Astrocyte (in vitro differentiated cells and primary cell): ENCODE data around the gene ZBTB18.

Experiments
- EZH2 ChIP-seq: IDR thresholded peaks from 2 replicates; pipeline ENCODE4 v1.6.1; 2012; ENCODE audit warnings: mild to moderate bottlenecking, low read length, inconsistent platforms; ENCODE audit not compliant: insufficient read depth
- TF ChIP-seq, protein P1 (sequence below): IDR thresholded peaks from 2 replicates; pipeline ENCODE4 v1.5.1; 2011; ENCODE audit warnings: low read depth, mild to moderate bottlenecking, inconsistent platforms, low read length, moderate library complexity; ENCODE audit not compliant: insufficient read depth

DNA sequence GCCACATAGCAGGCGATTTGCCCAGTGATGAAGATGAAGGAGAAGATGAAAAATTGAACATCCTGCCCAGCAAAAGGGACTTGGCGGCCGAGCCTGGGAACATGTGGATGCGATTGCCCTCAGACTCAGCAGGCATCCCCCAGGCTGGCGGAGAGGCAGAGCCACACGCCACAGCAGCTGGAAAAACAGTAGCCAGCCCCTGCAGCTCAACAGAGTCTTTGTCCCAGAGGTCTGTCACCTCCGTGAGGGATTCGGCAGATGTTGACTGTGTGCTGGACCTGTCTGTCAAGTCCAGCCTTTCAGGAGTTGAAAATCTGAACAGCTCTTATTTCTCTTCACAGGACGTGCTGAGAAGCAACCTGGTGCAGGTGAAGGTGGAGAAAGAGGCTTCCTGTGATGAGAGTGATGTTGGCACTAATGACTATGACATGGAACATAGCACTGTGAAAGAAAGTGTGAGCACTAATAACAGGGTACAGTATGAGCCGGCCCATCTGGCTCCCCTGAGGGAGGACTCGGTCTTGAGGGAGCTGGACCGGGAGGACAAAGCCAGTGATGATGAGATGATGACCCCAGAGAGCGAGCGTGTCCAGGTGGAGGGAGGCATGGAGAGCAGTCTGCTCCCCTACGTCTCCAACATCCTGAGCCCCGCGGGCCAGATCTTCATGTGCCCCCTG, 3.3 kb downstream of the ZBTB18 start:
- TF ChIP-seq, protein P1, sequence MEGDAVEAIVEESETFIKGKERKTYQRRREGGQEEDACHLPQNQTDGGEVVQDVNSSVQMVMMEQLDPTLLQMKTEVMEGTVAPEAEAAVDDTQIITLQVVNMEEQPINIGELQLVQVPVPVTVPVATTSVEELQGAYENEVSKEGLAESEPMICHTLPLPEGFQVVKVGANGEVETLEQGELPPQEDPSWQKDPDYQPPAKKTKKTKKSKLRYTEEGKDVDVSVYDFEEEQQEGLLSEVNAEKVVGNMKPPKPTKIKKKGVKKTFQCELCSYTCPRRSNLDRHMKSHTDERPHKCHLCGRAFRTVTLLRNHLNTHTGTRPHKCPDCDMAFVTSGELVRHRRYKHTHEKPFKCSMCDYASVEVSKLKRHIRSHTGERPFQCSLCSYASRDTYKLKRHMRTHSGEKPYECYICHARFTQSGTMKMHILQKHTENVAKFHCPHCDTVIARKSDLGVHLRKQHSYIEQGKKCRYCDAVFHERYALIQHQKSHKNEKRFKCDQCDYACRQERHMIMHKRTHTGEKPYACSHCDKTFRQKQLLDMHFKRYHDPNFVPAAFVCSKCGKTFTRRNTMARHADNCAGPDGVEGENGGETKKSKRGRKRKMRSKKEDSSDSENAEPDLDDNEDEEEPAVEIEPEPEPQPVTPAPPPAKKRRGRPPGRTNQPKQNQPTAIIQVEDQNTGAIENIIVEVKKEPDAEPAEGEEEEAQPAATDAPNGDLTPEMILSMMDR = no peak
- TF ChIP-seq EZH2 = no peak
